Colon (tissue), 2 donors: ENCODE results near the gene SPAG4.

Source experiments
- FAIRE-seq: peaks from 2 replicates; lab custom pipeline; 2012; peaks lifted over from hg19 to GRCh38; lab: Jason Lieb, UNC
- donor health status: control.
- donor health status: control.

The SPAG4 gene, protein sequence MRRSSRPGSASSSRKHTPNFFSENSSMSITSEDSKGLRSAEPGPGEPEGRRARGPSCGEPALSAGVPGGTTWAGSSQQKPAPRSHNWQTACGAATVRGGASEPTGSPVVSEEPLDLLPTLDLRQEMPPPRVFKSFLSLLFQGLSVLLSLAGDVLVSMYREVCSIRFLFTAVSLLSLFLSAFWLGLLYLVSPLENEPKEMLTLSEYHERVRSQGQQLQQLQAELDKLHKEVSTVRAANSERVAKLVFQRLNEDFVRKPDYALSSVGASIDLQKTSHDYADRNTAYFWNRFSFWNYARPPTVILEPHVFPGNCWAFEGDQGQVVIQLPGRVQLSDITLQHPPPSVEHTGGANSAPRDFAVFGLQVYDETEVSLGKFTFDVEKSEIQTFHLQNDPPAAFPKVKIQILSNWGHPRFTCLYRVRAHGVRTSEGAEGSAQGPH

DNA sequence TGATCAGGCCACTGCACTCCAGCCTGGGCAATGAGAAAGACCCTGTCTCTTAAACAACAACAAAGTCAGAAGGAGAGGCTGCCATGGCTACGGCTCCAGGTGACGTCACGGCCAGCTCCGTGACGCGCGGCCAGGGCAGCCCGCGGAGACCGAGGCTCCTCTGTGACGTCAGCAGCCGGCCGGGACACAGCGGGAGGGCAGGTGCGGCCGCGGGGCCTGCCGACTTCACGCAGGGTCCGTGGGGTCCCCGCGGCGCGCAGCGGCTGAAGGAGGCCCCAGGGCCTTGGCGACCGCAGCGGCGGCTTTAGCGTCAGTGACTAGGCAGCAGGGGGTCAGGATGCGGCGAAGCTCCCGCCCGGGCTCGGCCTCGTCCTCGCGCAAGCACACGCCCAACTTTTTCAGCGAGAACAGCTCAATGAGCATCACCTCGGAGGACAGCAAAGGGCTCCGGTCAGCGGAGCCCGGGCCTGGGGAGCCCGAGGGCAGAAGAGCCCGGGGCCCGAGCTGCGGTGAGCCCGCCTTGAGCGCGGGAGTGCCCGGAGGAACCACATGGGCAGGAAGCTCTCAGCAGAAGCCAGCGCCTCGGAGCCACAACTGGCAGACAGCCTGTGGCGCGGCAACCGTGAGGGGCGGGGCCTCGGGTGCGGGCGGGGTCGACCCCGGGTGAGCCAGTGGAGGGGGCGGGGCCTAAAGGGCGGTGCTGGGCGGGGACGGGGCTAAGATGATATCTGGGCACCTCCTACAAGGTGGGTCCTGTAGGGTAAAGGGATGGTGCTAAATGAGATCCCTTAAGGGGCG, at the start of gene SPAG4:
SPAG4 (plus strand) TSS at position 163 of the 798 bp plus-strand sequence; CDS start at position 338, 175 bp downstream.
- FAIRE-seq, result no peak

DNA sequence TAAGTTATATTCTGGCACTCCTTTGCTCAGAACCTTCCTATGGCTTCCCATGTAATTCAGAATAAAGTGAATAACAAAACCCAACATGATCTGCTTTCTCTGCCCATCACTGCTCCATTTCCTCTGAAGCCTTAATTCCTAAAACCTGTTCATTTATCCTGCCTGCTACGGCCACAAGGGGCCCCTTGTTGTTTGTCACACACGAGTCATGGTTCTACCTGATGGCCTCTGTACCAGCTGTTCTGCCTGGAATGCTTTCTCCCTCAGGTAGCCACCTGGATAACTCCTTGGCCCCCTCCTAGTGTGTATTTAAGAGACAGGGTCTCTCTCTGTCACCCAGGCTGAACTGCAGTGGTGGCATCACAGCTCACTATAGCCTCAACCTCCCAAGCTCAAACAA, 47.0 kb upstream of the SPAG4 start:
- no peak for FAIRE-seq

DNA sequence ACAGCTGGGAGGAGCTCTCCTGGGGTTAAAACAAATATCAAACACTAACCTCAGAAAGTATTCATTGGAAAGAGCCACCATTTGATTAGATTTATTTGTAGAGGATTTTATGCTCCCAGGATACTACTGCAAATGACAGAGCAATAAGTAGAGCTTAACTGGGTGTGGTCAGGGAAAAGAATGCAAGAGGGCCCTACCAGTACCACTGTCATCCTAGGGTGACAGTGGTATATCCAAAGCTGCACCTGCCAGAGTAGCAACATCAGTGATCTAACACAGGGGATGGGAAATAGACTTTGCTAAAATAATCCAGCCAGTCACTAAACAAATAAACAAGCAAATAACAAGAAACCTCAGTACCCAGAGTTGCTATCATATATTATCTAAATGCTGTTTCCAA, 44.1 kb upstream of the SPAG4 start:
- no peak for FAIRE-seq

DNA sequence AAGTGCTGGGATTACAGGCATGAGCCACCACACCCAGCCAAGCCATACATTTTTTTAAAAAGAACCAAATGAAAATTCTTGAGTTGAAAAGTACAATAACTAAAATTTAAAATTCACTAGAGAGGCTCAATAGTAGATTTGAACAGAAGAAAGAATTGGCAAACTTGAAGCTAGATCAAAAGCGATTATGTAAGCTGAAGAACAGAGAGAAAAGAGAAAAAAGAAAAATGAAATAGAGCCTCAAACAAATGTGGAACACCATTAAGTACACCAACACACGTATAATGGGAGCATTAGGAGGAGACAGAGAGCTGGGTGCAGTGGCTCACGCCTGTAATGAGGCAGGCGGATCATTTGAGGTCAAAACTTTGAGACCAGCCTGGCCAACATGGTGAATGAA, 42.8 kb upstream of the SPAG4 start:
- no peak for FAIRE-seq

DNA sequence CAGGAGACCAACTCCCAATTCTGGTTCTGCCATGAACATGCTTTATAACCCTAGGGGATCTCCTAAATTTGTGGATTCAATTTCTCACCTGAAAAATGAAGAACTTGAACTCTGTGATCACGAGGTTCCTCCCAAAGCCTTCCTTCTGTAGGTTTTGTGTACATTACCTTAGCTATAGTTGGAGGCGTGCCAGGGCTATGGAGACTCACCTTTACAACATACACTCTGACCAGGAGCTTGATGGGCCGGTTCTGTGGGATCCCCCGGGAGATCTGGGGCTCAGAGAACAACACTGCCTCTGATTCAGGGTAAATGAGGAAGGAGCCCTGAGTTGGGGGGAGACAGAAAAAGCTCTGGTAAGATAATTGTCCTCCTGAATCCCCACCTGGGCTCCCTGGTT, 39.7 kb upstream of the SPAG4 start:
- FAIRE-seq, result no peak

DNA sequence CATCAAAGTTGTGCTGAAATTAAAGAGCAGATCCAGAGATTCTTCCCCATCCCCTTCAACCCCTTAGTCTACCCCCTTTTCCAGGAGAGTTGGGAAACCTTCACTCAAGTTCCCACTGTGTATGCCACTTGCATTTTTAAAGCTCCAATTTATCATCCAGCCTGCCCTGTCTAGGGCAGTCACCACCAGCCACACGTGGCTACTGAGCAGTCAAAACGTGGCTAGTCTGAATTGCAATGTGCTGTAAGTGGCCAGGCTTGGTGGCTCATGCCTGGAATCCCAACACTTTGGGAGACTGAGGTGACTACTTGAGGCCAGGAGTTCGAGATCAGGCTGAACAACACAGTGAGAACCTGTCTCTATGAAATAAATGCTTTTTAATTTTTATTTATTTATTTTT, 38.8 kb upstream of the SPAG4 start:
- no peak for FAIRE-seq

DNA sequence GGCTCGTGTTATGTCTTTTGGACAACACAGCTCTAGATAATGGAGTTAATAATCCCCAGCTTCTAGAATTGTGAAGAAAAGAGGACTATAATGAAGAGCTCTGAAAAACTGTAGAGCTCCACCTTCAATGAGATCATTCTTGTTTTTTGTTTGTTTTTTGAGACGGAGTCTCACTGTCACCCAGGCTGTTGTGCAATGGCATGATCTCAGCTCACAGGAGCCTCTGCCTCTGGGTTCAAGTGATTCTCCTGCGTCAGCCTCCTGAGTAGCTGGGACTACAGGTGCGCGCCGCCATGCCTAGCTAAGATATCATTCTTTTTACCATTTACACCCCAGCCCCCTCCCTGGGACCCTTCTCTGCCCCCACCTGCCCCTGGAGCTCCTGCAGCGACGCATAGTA, 37.2 kb upstream of the SPAG4 start:
- FAIRE-seq, result no peak

DNA sequence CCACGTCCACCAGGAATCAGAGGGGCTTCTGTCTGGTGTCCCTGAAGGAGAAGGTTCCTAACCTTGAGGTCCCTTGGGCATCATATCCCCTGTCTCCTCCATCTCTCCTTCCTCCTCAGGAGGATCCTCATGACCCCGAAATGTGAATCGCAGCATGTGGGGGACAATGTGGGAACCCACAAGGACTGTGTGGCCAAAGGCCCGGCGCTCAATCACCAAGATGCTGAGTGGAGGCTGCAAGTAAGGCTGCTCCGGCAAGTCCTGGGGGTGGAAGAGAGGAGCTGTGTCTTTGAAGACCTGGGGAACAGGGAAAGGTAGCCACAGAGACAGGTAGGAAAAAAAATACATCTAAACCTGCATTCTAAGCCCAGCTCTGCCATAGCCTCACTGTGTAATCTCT, 36.4 kb upstream of the SPAG4 start:
- no peak for FAIRE-seq

DNA sequence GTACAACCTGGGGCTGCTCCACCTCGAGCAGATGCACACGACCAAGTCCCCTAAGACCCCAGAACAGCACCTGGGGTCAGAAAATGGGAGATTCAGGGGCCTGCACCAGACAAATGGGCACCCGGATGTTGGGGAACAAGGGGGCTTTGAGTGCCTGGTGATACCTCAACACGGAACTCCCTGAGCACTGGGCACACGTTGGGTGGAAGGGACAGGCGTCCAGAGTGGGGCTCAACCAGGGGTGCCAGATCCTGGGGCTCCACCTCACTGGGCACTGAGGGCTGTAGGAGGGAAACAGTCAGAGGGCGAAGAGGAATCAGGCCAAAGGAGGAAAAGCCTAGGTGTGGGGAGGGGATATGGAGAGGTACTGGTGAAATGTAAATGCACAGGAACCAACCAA, 33.5 kb upstream of the SPAG4 start:
- no peak for FAIRE-seq

DNA sequence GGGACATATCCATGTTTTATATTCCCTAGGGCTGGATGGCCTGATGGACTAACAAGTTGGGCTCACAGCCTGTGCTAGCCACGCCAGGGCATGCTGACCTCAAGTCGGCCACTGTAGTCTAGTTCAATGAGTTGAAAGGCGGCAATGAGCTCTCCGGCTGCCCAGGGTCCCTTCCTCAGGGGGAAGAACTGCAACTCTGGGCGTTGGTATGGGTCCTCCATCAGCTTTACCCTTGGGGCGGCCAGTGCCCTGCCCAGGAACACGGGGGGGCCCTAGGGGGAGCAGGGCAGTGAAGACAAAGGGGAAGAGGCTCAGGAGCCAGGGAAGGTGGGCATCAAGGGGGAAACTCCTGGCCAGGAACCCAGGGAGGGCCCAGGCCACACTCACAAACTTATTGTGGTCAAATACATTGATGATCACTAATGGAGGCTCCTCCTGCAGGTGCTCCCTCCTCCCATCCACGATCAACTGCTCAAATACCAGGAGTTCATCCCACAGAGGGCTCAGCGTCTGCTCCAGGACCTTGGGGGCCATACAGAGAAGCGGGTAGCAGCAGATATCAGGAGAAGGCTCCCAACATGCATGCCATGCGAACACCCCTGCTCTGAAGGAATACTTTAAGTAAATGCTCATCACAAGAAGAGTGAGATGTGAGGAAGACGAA, 32.8 kb upstream of the SPAG4 start:
- no peak for FAIRE-seq

DNA sequence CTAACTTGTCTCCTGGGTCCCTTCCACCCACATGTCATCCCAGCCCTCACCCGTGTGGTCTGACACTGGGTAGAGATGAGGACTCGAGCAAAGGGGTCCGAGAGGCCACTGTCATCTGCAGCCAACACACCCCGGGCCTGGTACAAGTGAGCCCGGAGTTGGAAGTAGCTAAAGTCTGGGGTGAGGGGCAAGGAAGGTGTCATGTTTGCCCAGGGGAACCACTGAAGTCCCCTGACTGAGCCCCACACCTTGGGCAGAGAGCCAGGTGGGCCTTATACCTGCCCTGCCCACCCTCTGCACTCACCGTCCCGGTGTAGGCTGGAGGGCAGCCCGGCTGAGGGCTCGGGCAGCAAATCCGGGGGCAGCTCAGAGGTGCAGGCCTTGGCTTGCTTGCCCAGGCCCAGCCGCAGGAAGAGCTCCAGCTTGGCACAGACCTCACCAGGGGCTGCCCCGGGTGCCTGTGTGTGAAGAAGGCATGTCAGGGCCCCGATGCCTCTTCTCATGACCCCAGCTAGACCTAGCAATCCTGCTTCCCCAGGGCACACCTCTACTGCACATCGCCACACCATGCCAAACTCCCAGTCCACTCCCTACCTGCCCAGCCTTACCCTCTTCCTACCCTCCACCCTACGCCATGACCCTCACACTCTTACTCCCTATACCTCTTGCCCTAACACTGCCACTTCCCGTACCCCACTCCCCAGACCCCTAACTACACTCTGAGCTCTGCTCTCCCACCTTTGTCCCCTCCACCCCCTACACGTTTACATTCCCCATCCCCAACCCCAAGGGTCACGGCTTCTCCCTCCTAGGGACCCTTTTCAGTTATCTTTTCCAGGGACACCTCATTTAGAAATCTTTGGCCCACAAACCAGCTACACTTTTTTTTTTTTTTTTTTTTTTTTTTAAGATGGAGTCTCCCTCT, 31.7 kb upstream of the SPAG4 start:
- FAIRE-seq, result no peak

DNA sequence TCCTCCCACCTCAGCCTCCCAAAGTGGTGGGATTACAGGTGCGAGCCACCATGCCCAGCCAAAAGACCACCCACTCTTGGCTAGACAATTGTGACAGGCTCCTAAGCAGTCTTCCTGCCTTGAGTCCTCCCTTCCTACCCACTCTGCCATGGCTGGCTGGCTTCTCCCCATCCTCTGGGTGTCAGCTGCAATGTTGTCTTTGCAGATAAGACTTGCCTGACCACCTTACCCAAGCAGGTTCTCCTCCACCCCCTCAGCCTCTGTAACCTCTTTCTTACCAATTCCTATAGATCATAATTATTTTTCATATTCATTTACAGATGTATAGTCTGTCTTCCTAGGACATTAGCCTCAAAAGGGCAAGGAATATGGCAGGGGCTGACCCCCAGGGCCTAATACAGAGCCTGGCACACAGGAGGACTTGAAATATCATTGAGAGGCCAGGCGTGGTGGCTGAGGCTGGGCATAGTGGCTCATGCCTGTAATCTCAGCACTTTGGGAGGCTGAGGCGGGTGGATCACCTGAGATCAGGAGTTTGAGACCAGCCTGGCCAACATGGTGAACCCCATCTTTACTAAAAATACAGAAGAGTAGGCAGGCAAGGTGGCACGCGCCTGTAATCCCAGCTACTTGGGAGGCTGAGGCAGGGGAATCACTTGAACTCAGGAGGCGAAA, 28.7 kb upstream of the SPAG4 start:
- no peak for FAIRE-seq

DNA sequence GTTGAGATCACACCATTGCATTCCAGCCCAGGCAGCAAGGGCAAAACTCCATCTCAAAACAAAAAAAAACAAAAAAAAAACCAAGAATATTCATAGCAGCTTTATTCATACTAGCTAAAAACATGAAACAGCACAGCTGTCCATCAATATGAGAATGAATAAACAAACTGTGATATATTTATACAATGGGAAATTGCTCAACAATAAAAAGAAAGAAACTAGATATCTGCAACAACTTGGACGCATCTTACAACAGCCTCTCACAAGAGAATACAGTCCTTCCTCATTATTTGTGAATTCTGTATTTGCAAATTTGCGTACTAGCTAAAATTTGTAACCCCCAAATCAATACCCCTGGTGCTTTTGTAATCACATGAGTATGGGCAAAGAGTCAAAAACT, 28.2 kb upstream of the SPAG4 start:
- FAIRE-seq, result no peak

DNA sequence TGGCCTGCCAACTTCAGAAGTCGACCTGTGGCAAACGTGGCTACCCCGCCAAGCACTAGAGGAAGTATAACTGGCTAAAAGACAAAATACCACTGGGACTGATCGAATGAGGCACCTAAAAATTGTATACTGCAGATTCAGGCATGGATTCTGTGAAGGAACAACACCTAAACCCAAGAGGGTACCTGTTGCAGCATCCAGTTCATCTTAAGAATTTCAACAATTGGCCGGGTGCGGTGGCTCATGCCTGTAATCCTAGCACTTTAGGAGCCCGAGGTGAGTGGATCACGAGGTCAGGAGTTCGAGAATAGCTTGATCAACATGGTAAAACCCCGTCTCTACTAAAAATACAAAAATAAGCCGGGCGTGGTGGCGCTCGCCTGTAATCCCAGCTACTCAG, 27.2 kb upstream of the SPAG4 start:
- FAIRE-seq, result no peak

DNA sequence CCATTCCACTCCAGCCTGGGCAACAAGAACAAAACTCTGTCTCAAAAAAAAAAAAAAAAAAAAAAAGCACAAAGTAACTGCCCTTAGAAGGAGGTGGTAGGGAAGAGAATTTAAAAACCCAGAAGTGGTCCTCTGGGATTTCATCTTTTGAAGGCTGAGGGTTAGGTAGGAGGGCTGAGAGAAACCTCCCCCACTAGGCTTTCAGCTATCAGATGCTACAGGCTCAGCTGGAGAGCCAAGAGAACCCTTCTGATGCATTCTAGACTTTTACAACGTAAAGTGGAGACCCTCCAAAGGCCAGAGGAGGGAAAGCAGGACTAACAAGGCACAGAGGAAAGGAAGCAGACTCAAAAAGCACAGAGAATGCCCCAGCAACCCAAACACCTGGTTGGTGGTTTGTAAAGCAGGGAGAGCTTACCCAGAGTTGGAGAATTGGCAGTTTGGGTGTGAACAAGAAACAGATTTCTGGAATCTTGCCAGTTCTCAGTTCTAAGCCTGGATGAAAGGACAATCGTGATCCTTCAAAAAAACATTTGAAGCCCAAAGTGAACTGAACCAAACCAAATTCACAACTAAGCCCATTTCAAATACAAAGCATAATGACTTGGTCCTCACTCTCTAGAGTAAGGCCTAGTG, 23.2 kb upstream of the SPAG4 start:
- FAIRE-seq, result no peak

DNA sequence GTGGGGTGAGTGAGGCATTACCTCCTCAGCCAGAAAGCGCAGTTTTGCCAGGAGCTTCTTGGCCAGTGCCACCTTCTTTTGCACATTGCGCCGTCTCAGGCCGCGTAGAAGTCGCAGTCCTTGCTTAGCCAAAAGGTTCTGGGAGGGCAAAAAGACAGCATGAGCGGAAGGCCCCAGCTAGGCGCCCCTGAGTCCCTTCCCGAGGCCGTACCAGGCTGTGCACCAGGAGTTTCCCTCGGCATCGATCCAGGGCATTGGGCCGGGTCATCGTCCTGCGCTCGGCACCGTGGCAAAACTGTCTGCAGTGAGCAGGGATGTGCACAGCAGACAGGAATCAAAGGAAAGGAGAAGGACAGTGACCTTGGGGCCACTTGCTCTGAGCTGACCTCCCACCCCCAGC, 20.2 kb upstream of the SPAG4 start:
- FAIRE-seq, result no peak

DNA sequence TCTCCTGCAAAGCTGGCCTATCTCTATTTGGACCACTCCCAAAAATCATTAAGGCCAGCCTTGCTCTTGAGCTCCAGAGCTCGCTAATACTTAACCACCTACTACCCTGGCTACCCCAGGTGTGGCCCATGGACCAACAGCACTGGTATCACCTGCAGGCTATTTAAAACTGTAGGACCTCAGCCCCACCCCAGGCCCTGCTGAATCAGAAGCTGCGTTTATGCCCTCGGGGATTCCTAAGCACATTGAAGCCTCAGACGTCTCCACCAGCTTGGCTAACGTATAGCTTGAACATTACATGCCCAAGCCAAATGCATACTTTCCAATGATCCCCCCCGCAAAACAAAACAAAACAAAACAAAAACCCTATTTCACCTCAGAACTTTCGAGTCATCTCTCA, 19.7 kb upstream of the SPAG4 start:
- FAIRE-seq, result no peak

DNA sequence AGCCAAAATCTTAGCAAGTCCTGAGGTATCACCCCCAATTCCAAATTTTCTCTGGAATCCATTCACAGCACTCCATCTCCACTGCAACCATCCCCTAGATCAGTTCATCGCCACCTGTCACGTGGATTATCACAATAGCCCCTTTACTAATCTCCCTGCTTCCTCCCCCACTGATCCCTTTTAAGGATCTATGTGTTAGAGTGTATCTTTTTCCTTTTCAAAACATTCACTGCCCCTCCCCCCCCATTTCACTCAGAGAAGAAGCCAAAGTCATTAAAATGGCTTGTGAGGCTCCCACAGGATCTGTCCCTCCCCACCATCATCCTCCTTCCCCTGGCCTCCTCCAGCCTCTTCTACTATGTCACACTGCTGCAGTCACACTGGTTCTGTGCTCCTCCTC, 18.4 kb upstream of the SPAG4 start:
- no peak for FAIRE-seq

DNA sequence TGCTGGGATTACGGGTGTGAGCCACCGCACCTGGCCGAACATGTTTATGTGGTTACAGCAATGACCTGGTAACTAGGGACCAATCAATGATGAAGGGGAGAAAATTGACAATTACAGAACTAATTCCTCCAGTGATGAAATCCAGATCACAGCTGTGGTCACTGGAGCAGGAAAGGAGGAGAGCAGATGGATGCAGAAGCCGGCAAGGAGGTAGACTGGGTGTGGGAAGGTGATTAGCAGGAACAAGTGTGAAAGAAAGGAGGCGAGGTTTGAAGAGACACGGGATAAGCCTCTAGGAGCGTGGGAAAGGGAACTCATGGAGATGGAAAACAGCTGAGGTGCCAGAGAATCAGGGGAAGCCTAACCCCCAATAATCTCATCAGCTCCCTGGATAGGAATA, 17.2 kb upstream of the SPAG4 start:
- no peak for FAIRE-seq

DNA sequence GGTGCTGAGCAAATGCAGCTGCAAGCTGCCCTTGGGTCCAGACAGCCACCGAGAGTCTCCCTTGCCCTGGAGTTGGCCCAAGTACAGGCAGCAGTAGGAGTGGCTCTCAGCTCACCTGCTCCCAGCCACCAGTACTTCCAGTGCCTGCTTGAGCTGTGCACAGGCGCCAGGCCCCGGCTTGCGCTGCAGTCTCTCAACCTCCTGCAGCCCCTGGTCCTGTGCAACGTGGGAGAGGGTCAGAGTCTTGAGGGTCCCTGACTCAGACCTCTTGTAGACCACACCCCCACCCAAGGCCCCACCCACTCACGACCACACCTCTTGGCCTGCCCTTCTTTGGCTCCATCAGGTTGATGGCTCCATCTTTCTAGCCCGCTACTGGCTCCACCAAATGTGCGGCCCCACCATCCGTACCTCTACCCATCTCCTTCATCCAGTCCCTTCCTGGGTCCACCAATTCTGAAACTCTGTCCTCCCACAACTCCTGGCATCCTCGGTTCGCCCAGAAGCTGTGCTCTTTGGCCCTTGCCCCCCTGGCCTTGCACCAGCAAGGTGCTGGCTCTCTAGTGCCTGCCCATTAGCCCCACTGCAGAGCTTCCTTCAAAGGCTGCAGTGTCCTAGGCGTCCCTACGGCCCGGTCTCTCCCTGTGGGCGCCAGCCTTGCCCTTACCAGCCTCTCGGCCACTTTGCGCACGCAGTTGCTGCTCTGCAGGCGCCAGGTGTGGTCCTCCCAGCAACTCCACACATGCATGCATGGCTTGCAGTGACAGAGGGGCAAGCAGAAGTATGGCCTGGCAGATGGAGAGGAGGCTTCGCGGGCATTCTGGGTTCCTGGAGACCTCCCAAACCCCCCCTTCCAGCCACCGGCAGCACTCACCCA, 16.5 kb upstream of the SPAG4 start:
- FAIRE-seq, result no peak
